Fibroblast of pulmonary artery (primary cell): ENCODE results near the gene FANCC.

ENCODE experiments used
- DNase-seq: peaks from one replicate; pipeline ENCODE4 v3.0.0-alpha.2; 2010; ENCODE audit warnings: low read depth
- H3K4me3 ChIP-seq: replicated peaks from 2 replicates; pipeline ENCODE4 v1.5.1; 2011; ENCODE audit warnings: low read depth, mild to moderate bottlenecking, control low read depth, low read length, moderate library complexity
- CTCF ChIP-seq: IDR thresholded peaks from 2 replicates; pipeline ENCODE4 v1.5.1; 2011; ENCODE audit warnings: mild to moderate bottlenecking, control low read depth, low read length, inconsistent platforms; ENCODE audit errors: missing control alignments

FANCC gene

DNA sequence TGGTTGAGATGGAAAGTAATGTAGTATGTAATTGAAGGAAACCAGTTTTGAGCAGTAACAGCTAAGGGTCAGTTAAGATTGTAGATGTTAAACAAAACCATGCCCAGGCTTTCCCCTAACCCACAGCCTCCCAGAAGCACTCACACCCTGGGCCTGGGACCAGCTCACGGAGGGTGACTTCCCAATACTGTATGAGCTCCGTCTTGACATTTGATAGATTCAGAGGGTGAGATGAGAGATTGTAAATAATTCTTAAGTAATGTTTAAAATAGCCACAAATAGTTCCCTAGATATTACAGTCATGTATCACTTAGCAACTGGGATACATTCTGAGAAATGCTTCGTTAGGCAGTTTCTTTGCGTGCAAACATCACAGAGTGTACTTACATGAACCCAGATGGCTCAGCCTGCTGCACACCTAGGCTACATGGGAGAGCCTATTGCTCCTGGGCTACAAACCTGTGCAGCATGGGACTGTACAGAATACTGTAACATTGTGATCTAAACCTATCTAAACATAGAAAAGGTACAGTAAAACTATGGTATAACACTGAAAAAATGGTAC is 140.7 kb downstream of the FANCC start:
- DNase-seq: no peak
- TF ChIP-seq CTCF: no peak
- H3K4me3 ChIP-seq: no peak overlapping the region

DNA sequence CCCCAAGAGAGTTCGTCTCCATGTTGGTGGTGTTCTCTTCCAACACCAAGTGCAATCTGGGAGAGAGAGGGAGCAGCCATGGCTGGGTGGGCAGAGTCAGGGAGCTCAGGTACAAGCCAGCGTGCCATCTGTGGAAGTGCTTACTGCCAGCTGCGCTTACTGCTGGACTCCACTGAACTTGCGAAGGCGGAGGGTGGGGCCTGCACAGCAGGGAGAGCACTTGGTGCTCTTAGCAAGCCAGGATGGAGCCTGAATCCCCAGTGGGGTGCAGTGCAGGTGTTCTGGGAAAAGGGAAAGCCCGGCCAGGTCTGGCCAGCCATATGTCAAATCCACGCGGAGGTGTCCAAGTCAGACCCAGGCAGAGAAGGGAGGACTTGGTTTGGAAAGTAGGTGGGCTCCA is 142.0 kb downstream of the FANCC start:
- H3K4me3 ChIP-seq: no peak overlapping the region
- no peak for TF ChIP-seq CTCF
- no peak for DNase-seq

- no peak for TF ChIP-seq CTCF
- no peak overlapping the region for H3K4me3 ChIP-seq
- no peak for DNase-seq
Measured at GRCh38 chr9:95174038-95174437, 143.5 kb downstream of the FANCC start.

DNA sequence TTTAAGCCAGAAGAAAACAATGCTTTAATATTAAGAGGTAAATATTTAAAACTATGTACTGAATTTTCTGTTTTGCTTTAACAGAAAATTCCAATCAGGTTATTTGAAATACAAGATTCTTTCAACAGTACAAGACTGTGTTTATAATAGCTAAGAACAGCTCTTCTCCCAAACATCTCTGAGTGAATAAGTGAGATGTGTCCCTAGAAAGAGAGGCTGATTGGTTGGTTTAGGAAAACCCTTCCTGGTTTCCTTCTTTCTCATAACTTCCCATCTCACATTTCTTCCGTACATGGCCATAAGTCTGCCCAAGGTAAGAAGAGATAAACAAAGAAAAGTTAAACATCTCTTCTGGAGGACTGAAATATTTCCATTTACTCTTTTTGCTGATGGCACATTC is 145.9 kb downstream of the FANCC start:
- DNase-seq: no peak
- H3K4me3 ChIP-seq: no peak overlapping the region
- no peak for TF ChIP-seq CTCF

DNA sequence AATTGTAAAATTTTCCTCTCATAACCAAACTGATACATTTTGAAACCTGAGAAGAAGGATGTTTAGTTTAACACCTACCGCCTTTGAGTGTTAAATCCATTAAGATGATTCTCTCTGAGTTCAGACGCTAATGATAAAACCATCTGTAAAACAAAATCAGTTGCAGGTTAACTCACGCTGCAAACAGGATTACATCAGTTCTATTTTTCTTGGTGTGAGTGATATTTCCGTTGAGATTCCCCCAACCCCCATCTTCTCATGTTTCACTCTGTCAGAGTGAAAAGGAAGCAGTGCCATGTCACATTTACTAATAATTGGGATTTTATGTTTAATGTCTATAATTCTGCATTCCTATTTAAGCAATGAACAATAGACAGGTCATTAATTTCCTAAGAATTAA is 146.5 kb downstream of the FANCC start:
- H3K4me3 ChIP-seq: no peak overlapping the region
- DNase-seq: peak; percentile 61
- TF ChIP-seq CTCF: no peak

DNA sequence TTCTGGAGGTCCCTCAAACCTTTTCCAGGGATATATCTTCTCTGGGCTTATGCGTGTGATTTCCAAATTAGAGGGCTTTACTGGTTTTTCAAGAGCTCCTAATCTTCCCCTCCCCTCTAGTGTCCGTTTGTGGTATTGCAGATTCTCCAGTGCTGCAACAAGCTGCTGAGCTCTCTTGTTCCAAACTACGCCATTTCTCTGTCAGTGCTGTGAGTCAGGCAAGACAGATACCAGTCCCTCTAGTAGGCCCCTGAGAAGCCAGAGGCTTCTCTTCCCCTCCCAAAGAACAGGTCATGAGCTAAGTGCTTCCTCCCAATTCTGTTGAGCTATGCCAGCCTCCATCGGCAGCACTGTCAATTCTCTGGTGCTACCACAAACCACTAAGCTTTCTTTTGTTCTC is 149.5 kb downstream of the FANCC start:
- peak; percentile 97 for TF ChIP-seq CTCF
- peak; percentile 97 for DNase-seq
- H3K4me3 ChIP-seq: no peak overlapping the region

- DNase-seq: no peak
- TF ChIP-seq CTCF: no peak
Measured at GRCh38 chr9:95165004-95165403, 152.5 kb downstream of the FANCC start.

More at GRCh38 chr9:95165004-95165403, 152.5 kb downstream of the FANCC start:
- H3K4me3 ChIP-seq: no peak overlapping the region
